ENCODE data around the gene OTUD5.

GRCh38 chrX:48902135-48902534 lies 55.3 kb downstream of the OTUD5 start:
- no peak for TF ChIP-seq CTCF (IDR thresholded peaks at IDR 0.05)
- no peak for TF ChIP-seq POLR2A (IDR thresholded peaks at IDR 0.05)

Measured in heart left ventricle (tissue), 13 donors.